Neural cell (in vitro differentiated cells): Measurements from ENCODE around the gene SPOP. TPM values are rescaled to one million over a fixed set of nuclear protein-coding genes. Genes with fewer than 3 reads are reported as not detected.

Experiments used
- H2AFZ ChIP-seq: fragments of 200-600, 300-800 bp; sonication (generic), shearing (Covaris generic); 2 replicates; pipeline ENCODE4 v1.6.0; 2014; ENCODE audit warnings: low read depth, mild to moderate bottlenecking, antibody characterized with exemption, low read length, moderate library complexity
- H3F3A ChIP-seq: fragments of 200-600 bp; shearing (Covaris generic); 2 replicates; pipeline ENCODE4 v1.6.1; 2016; ENCODE audit warnings: mild to moderate bottlenecking, moderate library complexity, mixed read lengths, antibody characterized with exemption, low read length; ENCODE audit not compliant: insufficient read depth, poor library complexity, severe bottlenecking
- H3K27ac ChIP-seq: fragments of 200-600, 300-800 bp; sonication (generic), shearing (Covaris generic); 2 replicates; pipeline ENCODE4 v1.5.1; 2014; ENCODE audit warnings: mild to moderate bottlenecking, low read length, moderate library complexity
- H3K27me3 ChIP-seq: fragments of 300-800, 200-600 bp; sonication (generic), shearing (Covaris generic); 2 replicates; pipeline ENCODE4 v1.6.0; 2014; ENCODE audit warnings: mild to moderate bottlenecking, low read depth, low read length, moderate library complexity; ENCODE audit not compliant: insufficient read depth
- H3K36me3 ChIP-seq: fragments of 300-800, 200-600 bp; sonication (generic), shearing (Covaris generic); 2 replicates; pipeline ENCODE4 v1.5.1; 2014; ENCODE audit warnings: mild to moderate bottlenecking, antibody characterized with exemption, low read length, moderate library complexity; ENCODE audit not compliant: insufficient read depth
- H3K4me2 ChIP-seq: fragments of 300-800, 200-600 bp; sonication (generic), shearing (Covaris generic); 2 replicates; pipeline ENCODE4 v1.6.0; 2014; ENCODE audit warnings: mild to moderate bottlenecking, low read length
- H3K4me3 ChIP-seq: fragments of 300-800, 200-600 bp; sonication (generic), shearing (Covaris generic); 2 replicates; pipeline ENCODE4 v1.5.1; 2014; ENCODE audit warnings: mild to moderate bottlenecking, low read length, moderate library complexity
- H3K79me2 ChIP-seq: fragments of 200-600 bp; shearing (Covaris generic); replicated peaks from 2 replicates; pipeline ENCODE4 v1.6.0; 2014; ENCODE audit warnings: mild to moderate bottlenecking, low read length, moderate library complexity; ENCODE audit not compliant: insufficient read depth
- H3K9ac ChIP-seq: fragments of 300-800, 200-600 bp; sonication (generic), shearing (Covaris generic); 2 replicates; pipeline ENCODE4 v1.6.1; 2016; ENCODE audit warnings: mild to moderate bottlenecking, low read length, mixed read lengths
- H3K9me2 ChIP-seq: fragments of 200-600 bp; shearing (Covaris generic); 2 replicates; pipeline ENCODE4 v1.6.1; 2016; ENCODE audit warnings: mild to moderate bottlenecking, low read length, mixed read lengths; ENCODE audit not compliant: insufficient read depth
- H3K9me3 ChIP-seq: fragments of 200-600, 300-800 bp; sonication (generic), shearing (Covaris generic); 2 replicates; pipeline ENCODE4 v1.6.1; 2016; ENCODE audit warnings: mild to moderate bottlenecking, mixed run types, low read length, moderate library complexity, mixed read lengths
- H4K20me1 ChIP-seq: fragments of 200-600 bp; shearing (Covaris generic); 2 replicates; pipeline ENCODE4 v1.6.1; 2016; ENCODE audit warnings: mild to moderate bottlenecking, mixed run types; ENCODE audit not compliant: insufficient read depth
- CTCF ChIP-seq: fragments of 450-650 bp; IDR thresholded peaks from 2 replicates; pipeline ENCODE4 v1.5.1; 2014; ENCODE audit warnings: antibody characterized with exemption, mild to moderate bottlenecking, moderate library complexity; ENCODE audit not compliant: poor library complexity, severe bottlenecking
- EP300 ChIP-seq: fragments of 450-650 bp; conservative IDR thresholded peaks from 2 replicates; pipeline ENCODE4 v1.6.1; 2014; ENCODE audit warnings: antibody characterized with exemption, mild to moderate bottlenecking, moderate library complexity; ENCODE audit not compliant: poor library complexity, severe bottlenecking
- EZH2 ChIP-seq: fragments of 200-600, 300-800 bp; shearing (Covaris generic), sonication (generic); IDR thresholded peaks from 2 replicates; pipeline ENCODE4 v1.6.1; 2014; ENCODE audit warnings: antibody characterized with exemption, low read length, borderline replicate concordance, mild to moderate bottlenecking; ENCODE audit not compliant: insufficient read depth, poor library complexity, severe bottlenecking
- MXI1 ChIP-seq: fragments of 450-650 bp; conservative IDR thresholded peaks from 2 replicates; pipeline ENCODE4 v1.6.1; 2014; ENCODE audit warnings: antibody characterized with exemption, mild to moderate bottlenecking; ENCODE audit not compliant: poor library complexity, severe bottlenecking
- POLR2AphosphoS5 ChIP-seq: IDR thresholded peaks from 2 replicates; pipeline ENCODE4 v1.6.1; 2012
- RAD21 ChIP-seq: fragments of 450-650 bp; conservative IDR thresholded peaks from 2 replicates; pipeline ENCODE4 v1.6.1; 2014; ENCODE audit warnings: antibody characterized with exemption, mild to moderate bottlenecking, moderate library complexity
- REST ChIP-seq: IDR thresholded peaks from 2 replicates; pipeline ENCODE4 v1.6.1; 2012; ENCODE audit warnings: borderline replicate concordance
- SMC3 ChIP-seq: fragments of 450-650 bp; conservative IDR thresholded peaks from 2 replicates; pipeline ENCODE4 v1.6.1; 2014; ENCODE audit warnings: antibody characterized with exemption, mild to moderate bottlenecking, moderate library complexity; ENCODE audit not compliant: poor library complexity
- TAF1 ChIP-seq: IDR thresholded peaks from 2 replicates; pipeline ENCODE4 v1.6.1; 2012; ENCODE audit warnings: low read depth
- polyA plus RNA-seq: library from polyadenylated mRNA; depleted of rRNA; stranded (reverse); fragments of >200 nt; gene quantifications from 2 replicates; pipeline ENCODE4 v1.2.3, GENCODE V29; 2014

SPOP gene
- polyA plus RNA-seq, 1 donor from 2014 or later: 71.9 TPM

GRCh38 chr17:49637050-49637449, 40.8 kb downstream of the SPOP start:
- H3K27ac ChIP-seq: no peak overlapping the region
- no peak overlapping the region for H3K9ac ChIP-seq
- no peaks in the 10 kb centered on the region for H3K27me3 ChIP-seq
- H3K9me3 ChIP-seq: no peaks in the 10 kb centered on the region
- no peak overlapping the region for H3K4me3 ChIP-seq
- H3K36me3 ChIP-seq: peaks cover 3% of the 10 kb centered on the region
- H3K4me2 ChIP-seq: no peak overlapping the region
- H3F3A ChIP-seq: no peaks in the 10 kb centered on the region
- H3K9me2 ChIP-seq: no peaks in the 10 kb centered on the region
- peaks cover 32% of the 10 kb centered on the region for H3K79me2 ChIP-seq
- TF ChIP-seq MXI1 (no peak), CTCF (no peak), POLR2AphosphoS5 (no peak), SMC3 (no peak), REST (no peak), RAD21 (no peak), EZH2 (no peak), EP300 (no peak), TAF1 (no peak)
- no peaks in the 10 kb centered on the region for H4K20me1 ChIP-seq
- no peak overlapping the region for H2AFZ ChIP-seq

GRCh38 chr17:49635121-49635520, 42.8 kb downstream of the SPOP start:
- TF ChIP-seq CTCF (no peak), POLR2AphosphoS5 (no peak), RAD21 (no peak), TAF1 (no peak), MXI1 (no peak), SMC3 (no peak)
- H3K9me2 ChIP-seq: no peaks in the 10 kb centered on the region
- peaks cover 36% of the 10 kb centered on the region for H3K79me2 ChIP-seq
- H3K9me3 ChIP-seq: no peaks in the 10 kb centered on the region
- no peak overlapping the region for H3K4me2 ChIP-seq
- H3K27ac ChIP-seq: no peak overlapping the region
- no peak overlapping the region for H3K4me3 ChIP-seq
- no peaks in the 10 kb centered on the region for H3K27me3 ChIP-seq
- H3F3A ChIP-seq: no peaks in the 10 kb centered on the region
- peaks cover 3% of the 10 kb centered on the region for H3K36me3 ChIP-seq
- H3K9ac ChIP-seq: no peak overlapping the region
- H2AFZ ChIP-seq: no peak overlapping the region
- no peaks in the 10 kb centered on the region for H4K20me1 ChIP-seq
